ENCODE measurements around the gene SARDH.

DNA sequence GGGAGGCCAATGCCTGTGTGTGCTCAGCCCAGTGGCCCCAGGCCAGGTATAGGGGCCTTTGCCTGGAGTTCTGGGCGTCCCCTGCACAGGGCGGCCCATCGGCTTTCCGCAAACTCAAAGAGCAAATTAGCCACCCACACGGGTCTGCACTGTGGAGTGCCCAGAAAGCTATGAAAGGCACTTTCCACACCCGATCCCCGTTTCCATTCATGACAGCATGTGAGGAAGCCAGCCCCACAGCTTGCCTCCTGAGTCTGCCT, 96.8 kb downstream of the SARDH start:
- TF ChIP-seq CTCF (IDR thresholded peaks at IDR 0.05) (no peak), EP300 (IDR thresholded peaks at IDR 0.05) (no peak)
